H1 (cell line): Measurements from ENCODE around the gene ARHGEF28. TPM values are rescaled to one million over a fixed set of nuclear protein-coding genes. Genes with fewer than 3 reads are reported as not detected.

ENCODE experiments used
- BRCA1 ChIP-seq: IDR thresholded peaks from 2 replicates; pipeline ENCODE4 v1.6.1; 2012; ENCODE audit warnings: low read depth, low read length, improper control_type of control experiment
- polyA plus RNA-seq, 7 experiments: library from polyadenylated mRNA; depleted of rRNA in 3 of 7; stranded (reverse) in 5 of 7; unstranded in 2 of 7; fragments of >200 nt in 5 of 7; fragments of 200-250 nt in 2 of 7; gene quantifications; 1 replicate in 5 of 7; 2 replicates in 1 of 7; 4 replicates in 1 of 7; pipeline versions ENCODE4 v1.2.1 to v1.2.3, GENCODE V29; 2011 to 2013; ENCODE audit warnings: missing spikeins in 2 of 7, mixed read lengths in 2 of 7
- total RNA-seq: library from RNA; stranded (reverse); fragmentation: NEBNext Ultra II Directional; extraction: Animal tissue kit (Norgen Biotek cat#: 25700); gene quantifications from 2 replicates; pipeline ENCODE4 v1.2.1, GENCODE V29; 2021
- TF ChIP-seq, protein P1 (sequence below): fragments of 300-600 bp; sonication (generic); IDR thresholded peaks from 2 replicates; pipeline ENCODE4 v1.7.1; 2012; ENCODE audit warnings: low read length, moderate library complexity, mild to moderate bottlenecking, inconsistent platforms; ENCODE audit not compliant: insufficient replicate concordance

Gene ARHGEF28
- total and polyA plus RNA-seq, 2 of the 8 experiments (the other 6 are each of a cell fraction or from before 2014, with no cell fraction given), result 0.33 to 1.0 TPM

DNA sequence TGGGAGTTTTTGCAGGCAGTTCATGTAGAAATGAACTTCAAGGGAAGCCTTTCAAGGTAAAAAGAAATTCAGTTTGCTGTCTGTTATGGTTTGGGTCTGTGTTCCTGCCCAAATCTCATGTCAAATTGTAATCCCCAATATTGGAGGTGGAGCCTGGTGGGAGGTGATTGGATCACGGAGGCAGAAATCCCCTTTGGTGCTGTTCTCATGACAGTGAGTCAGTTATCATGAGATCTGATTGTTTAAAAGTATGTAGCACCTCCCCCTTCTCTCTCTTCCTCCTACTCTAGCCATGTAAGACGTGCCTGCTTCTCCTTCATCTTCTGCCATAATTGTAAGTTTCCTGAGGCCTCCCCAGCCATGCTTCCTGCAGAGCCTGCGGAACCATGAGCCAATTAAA is 341.4 kb downstream of the ARHGEF28 start (continued):
- TF ChIP-seq, protein P1, sequence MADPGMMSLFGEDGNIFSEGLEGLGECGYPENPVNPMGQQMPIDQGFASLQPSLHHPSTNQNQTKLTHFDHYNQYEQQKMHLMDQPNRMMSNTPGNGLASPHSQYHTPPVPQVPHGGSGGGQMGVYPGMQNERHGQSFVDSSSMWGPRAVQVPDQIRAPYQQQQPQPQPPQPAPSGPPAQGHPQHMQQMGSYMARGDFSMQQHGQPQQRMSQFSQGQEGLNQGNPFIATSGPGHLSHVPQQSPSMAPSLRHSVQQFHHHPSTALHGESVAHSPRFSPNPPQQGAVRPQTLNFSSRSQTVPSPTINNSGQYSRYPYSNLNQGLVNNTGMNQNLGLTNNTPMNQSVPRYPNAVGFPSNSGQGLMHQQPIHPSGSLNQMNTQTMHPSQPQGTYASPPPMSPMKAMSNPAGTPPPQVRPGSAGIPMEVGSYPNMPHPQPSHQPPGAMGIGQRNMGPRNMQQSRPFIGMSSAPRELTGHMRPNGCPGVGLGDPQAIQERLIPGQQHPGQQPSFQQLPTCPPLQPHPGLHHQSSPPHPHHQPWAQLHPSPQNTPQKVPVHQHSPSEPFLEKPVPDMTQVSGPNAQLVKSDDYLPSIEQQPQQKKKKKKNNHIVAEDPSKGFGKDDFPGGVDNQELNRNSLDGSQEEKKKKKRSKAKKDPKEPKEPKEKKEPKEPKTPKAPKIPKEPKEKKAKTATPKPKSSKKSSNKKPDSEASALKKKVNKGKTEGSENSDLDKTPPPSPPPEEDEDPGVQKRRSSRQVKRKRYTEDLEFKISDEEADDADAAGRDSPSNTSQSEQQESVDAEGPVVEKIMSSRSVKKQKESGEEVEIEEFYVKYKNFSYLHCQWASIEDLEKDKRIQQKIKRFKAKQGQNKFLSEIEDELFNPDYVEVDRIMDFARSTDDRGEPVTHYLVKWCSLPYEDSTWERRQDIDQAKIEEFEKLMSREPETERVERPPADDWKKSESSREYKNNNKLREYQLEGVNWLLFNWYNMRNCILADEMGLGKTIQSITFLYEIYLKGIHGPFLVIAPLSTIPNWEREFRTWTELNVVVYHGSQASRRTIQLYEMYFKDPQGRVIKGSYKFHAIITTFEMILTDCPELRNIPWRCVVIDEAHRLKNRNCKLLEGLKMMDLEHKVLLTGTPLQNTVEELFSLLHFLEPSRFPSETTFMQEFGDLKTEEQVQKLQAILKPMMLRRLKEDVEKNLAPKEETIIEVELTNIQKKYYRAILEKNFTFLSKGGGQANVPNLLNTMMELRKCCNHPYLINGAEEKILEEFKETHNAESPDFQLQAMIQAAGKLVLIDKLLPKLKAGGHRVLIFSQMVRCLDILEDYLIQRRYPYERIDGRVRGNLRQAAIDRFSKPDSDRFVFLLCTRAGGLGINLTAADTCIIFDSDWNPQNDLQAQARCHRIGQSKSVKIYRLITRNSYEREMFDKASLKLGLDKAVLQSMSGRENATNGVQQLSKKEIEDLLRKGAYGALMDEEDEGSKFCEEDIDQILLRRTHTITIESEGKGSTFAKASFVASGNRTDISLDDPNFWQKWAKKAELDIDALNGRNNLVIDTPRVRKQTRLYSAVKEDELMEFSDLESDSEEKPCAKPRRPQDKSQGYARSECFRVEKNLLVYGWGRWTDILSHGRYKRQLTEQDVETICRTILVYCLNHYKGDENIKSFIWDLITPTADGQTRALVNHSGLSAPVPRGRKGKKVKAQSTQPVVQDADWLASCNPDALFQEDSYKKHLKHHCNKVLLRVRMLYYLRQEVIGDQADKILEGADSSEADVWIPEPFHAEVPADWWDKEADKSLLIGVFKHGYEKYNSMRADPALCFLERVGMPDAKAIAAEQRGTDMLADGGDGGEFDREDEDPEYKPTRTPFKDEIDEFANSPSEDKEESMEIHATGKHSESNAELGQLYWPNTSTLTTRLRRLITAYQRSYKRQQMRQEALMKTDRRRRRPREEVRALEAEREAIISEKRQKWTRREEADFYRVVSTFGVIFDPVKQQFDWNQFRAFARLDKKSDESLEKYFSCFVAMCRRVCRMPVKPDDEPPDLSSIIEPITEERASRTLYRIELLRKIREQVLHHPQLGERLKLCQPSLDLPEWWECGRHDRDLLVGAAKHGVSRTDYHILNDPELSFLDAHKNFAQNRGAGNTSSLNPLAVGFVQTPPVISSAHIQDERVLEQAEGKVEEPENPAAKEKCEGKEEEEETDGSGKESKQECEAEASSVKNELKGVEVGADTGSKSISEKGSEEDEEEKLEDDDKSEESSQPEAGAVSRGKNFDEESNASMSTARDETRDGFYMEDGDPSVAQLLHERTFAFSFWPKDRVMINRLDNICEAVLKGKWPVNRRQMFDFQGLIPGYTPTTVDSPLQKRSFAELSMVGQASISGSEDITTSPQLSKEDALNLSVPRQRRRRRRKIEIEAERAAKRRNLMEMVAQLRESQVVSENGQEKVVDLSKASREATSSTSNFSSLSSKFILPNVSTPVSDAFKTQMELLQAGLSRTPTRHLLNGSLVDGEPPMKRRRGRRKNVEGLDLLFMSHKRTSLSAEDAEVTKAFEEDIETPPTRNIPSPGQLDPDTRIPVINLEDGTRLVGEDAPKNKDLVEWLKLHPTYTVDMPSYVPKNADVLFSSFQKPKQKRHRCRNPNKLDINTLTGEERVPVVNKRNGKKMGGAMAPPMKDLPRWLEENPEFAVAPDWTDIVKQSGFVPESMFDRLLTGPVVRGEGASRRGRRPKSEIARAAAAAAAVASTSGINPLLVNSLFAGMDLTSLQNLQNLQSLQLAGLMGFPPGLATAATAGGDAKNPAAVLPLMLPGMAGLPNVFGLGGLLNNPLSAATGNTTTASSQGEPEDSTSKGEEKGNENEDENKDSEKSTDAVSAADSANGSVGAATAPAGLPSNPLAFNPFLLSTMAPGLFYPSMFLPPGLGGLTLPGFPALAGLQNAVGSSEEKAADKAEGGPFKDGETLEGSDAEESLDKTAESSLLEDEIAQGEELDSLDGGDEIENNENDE, result no peak
- TF ChIP-seq BRCA1, result no peak
